ENCODE data around the gene TTC9C.
"Not testable (repeated sequence)": the region's sequence is repeated elsewhere in the genome, so short reads cannot be mapped to it uniquely, and the experiment has no call there.

The TTC9C gene

GRCh38 chr11:62752177-62752785, 24.0 kb downstream of the TTC9C start:
- no peak for DNase-seq (ENCODE audit: low read depth)

- no peak for DNase-seq (ENCODE audit: low read depth)
These were observed 24.9 kb downstream of the TTC9C start for GRCh38 chr11:62752994-62753735.

GRCh38 chr11:62753736-62754603, 25.7 kb downstream of the TTC9C start, which contains the start of gene ZBTB3:
ZBTB3 (minus strand) TSS chr11:62754160; CDS start chr11:62753664, 496 bp downstream.
- DNase-seq (ENCODE audit: low read depth): peak; percentile 95

- DNase-seq (ENCODE audit: low read depth): no peak
These were observed 26.9 kb downstream of the TTC9C start for GRCh38 chr11:62755086-62755615.

DNA sequence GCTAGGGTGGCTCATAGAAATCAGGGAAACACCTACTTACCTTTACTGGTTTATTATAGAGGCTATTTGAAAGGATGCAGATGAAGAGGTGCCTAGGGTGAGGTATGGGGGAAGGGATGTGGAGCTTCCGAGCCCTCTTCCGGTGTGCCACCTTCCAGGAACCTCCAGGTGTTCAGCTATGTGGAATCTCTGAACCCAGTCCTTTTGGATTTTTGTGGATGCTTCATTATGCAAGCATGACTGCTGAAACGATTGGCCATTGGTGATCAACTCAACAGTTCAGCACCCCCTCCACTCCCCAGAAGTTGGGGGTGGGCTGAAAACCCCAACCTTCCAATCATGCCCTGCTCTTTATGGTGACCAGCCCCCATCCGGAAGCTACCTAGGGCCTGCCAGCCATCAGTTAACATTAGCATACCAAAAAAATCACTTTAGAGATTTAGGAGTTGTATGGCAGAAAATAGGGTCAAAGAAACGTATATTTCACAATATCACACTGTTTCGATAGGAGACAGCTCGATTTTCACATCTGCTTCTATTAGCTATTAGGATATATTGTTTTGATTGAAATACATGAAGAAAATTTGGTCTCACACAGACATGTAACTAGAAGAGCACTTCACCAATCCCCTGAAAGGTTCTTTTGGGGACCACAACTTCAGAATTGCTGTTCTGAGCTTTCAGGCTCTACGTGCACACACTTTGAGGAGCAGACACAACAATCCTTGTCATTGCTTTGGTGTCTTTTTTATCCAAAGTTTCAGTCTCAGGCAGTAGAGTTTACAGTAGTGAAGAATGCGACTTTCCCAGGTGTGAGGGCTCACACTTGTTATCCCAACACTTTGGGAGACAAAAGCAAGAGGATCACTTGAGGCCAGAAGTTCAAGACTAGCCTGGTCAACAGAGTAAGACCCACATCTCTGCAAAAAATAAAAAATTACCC, 29.8 kb downstream of the TTC9C start:
- no peak for DNase-seq (ENCODE audit: low read depth)

DNA sequence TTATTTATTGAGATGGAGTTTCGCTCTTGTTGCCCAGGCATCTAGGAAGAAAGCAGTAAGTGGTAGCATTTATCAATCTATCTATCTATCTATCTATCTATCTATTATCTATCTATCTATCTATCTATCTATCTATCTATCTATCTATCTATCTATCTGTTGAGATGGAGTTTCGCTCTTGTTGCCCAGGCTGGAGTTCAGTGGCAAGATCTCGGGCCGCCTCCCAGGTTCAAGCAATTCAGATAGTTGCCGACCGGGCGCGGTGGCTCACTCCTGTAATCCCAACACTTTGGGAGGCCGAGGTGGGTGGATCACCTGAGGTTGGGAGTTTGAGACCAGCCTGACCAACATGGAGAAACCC, 32.6 kb downstream of the TTC9C start:
- DNase-seq (ENCODE audit: low read depth): not testable (repeated sequence)

GRCh38 chr11:62770778-62771143, 42.5 kb downstream of the TTC9C start:
- no peak for DNase-seq (ENCODE audit: low read depth)

DNA sequence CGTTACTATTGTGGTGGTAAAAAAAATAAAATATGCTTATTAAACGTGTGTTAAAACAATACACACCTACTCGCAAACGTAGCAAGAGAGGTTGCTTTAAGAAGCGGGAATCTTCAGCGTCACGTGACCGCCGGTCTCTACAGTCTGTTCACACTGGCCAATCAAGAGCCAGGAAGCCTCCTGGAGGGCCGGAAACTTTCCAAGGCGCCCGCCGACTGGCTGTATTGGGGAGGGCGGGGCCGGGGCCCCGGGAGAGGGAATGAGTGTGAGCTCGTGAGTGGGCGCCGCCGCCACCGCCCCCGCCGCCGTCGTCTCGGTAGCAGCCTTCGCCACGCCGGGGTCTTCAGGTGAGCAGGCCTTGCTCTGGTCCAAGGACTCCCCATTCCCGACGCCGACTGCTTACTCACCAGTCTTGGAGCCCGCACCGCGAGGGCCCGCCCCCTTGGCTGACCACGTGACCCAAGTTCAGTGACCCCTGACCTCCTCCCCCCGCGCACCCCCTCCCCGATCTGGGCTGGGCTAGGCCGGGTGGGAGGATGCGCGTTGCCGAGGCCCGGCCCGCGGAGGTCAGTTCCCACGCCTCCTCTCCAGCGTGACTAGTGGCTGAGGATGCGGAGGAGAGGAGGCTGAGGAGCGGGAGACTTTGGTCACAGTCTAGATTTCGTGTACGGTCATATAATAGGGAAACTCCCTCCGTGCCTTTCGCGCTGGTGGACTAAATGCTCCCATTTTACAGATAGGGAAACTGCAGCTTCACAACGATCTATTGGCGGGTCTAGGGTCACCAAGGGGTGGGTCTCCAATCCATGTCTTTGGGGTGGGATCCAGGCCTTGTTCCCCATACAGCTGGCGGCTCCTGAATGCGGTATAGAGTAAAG, 43.1 kb downstream of the TTC9C start, which contains the start of gene TAF6L:
Gene TAF6L (plus strand): TSS at position 253 of the 878 bp plus-strand sequence. CDS start 4,388 bp downstream, outside the sequence.
- peak; percentile 84 for DNase-seq (ENCODE audit: low read depth)

- DNase-seq (ENCODE audit: low read depth): no peak
These were observed 46.1 kb downstream of the TTC9C start for GRCh38 chr11:62774407-62774806.

GRCh38 chr11:62775646-62776045, 47.4 kb downstream of the TTC9C start:
- DNase-seq (ENCODE audit: low read depth): no peak

DNA sequence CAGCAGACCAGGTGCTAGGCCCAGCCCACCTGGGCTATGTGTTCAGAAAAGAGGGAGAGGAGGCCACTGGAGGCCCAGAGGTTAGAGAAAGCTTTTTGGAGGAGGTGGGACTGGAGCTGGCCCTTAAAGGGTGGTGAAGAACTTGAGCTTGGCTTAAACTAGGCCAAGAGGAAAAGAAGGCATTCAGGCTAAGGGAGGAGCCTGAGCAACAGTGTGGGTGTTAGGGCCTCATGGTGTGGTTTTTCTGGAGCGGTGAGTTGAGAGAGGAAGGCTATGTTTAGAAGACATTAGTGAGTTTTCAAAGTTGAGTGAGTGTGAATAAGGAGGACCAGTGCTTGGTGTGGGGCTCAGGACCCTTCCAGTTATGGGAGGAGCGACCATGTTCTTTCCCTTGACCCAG, 49.1 kb downstream of the TTC9C start:
- no peak for DNase-seq (ENCODE audit: low read depth)

DNA sequence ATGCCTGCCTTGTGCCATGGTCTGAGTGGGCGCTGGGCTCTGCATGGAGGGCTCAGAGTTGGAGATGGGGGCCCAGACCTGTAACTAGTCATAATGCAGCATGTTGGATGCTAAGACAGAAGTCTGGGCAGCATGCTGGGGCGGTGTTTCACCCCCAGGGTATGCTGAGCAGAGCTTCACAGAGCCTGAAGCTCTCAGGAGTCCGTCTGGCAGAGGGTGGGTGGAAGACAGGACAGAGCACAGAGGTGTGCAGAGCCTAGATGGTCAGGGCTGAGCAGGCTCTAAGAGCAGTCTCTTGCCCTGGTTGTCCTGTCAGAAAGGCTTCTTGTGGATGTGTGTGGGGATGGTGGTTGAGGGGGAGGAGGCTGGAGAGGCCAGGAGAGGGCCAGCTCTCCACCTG, 50.2 kb downstream of the TTC9C start:
- no peak for DNase-seq (ENCODE audit: low read depth)

DNA sequence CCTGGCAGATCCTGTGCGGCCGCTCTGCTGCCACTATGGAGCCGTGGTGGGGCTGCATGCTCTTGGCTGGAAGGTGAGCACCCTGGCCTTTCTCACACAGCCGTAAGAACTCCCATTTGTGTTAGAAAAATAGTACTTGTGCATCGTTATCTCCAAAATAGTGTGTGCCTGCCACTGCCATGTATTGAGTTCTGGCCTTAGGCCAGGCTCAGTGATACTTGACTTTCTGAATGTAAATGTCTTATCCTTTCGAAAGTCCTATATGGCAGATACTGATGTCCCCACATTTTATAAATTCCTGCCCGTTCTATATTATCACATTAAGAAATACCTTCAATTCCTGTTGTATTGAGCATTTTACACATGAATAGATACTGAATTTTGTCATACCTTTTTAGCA, 54.5 kb downstream of the TTC9C start:
- no peak for DNase-seq (ENCODE audit: low read depth)

- DNase-seq (ENCODE audit: low read depth): peak; percentile 75
These were observed 58.2 kb downstream of the TTC9C start for GRCh38 chr11:62786318-62787004.

GRCh38 chr11:62787005-62787759, 58.9 kb downstream of the TTC9C start, which contains the start of gene TMEM179B:
TMEM179B (plus strand) TSS chr11:62787402; CDS start chr11:62787432, 30 bp downstream.
- DNase-seq (ENCODE audit: low read depth): peak; percentile 95

Measured in T follicular helper cell (primary cell).